Ectodermal cell (in vitro differentiated cells): ENCODE measurements around the gene ATP8A1.

Experiments used
- H3K27ac ChIP-seq: 2 replicates; pipeline ENCODE4 v1.7.0; 2013; ENCODE audit warnings: mild to moderate bottlenecking, low read depth, low read length; ENCODE audit not compliant: insufficient read depth, poor library complexity, severe bottlenecking
- H3K27me3 ChIP-seq: 2 replicates; pipeline ENCODE4 v1.7.0; 2013; ENCODE audit warnings: mild to moderate bottlenecking, low read length; ENCODE audit not compliant: insufficient read depth, control insufficient read depth, poor library complexity, severe bottlenecking
- H3K36me3 ChIP-seq: one replicate; pipeline ENCODE4 v1.7.0; 2013; ENCODE audit warnings: low read length; ENCODE audit not compliant: control insufficient read depth, insufficient read depth
- H3K4me1 ChIP-seq: one replicate; pipeline ENCODE4 v1.7.0; 2013; ENCODE audit warnings: low read length; ENCODE audit not compliant: control insufficient read depth, insufficient read depth
- H3K4me3 ChIP-seq: 2 replicates; pipeline ENCODE4 v1.7.0; 2013; ENCODE audit warnings: low read depth, low read length, control low read depth; ENCODE audit not compliant: insufficient read depth
- H3K9me3 ChIP-seq: 2 replicates; pipeline ENCODE4 v1.7.0; 2013; ENCODE audit warnings: mild to moderate bottlenecking, low read length, moderate library complexity; ENCODE audit not compliant: control insufficient read depth
- WGBS, 2 experiments: methylation state at CpG; one replicate each; pipeline ENCODE4 v1.1.7; 2013; ENCODE audit warnings: missing lambda C conversion rate in 2 of 2; 5-methylcytosine and 5-hydroxymethylcytosine counted together

The ATP8A1 gene

DNA sequence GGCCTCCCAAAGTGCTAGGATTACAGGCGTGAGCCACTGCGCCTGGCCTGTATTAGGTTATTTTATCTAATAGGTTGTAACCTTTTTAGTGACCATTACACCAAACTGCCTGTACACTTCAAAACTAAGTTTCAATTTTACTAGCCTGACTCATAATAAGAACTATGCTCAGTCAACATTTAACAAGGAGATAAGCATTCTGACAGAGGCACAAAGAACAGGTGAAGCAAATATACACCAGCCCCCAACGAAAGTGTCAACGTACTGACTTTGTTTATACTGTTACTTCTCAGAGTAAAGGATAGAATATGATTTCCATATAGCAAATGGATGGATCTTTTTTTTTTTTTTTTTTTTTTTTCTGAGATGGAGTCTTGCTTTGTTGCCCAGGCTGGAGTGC is 196.9 kb downstream of the ATP8A1 start:
- H3K36me3 ChIP-seq: no peaks in the 10 kb centered on the region
- WGBS, 2 experiments: 96 to 100% methylated on average over 2 to 4 of the region's 4 CpGs
- H3K27ac ChIP-seq: no peak overlapping the region
- H3K4me3 ChIP-seq: no peak overlapping the region
- H3K4me1 ChIP-seq: no peaks in the 10 kb centered on the region
- H3K9me3 ChIP-seq: no peaks in the 10 kb centered on the region
- H3K27me3 ChIP-seq: no peaks in the 10 kb centered on the region

DNA sequence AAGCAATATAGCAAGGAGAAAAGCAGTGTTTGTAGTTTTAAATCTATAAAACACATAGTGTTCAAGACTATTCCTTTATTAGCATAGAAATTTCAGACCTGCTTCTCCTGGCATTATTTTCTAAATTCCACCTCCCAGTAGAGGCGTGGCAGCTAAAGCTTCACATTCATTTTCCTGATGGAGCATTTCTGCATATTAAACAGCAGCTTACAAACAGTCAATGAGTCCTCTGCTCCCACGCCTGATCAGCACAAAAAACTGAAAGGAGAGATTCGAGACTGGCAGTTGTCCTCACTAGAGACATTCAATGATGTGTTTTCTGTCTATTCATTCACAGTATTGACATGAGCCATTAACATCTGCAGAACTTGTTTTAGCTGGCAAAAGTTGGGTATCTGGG is 198.2 kb downstream of the ATP8A1 start:
- Histone ChIP-seq H3K27ac (no peak overlapping the region), H3K4me1 (no peaks in the 10 kb centered on the region)

DNA sequence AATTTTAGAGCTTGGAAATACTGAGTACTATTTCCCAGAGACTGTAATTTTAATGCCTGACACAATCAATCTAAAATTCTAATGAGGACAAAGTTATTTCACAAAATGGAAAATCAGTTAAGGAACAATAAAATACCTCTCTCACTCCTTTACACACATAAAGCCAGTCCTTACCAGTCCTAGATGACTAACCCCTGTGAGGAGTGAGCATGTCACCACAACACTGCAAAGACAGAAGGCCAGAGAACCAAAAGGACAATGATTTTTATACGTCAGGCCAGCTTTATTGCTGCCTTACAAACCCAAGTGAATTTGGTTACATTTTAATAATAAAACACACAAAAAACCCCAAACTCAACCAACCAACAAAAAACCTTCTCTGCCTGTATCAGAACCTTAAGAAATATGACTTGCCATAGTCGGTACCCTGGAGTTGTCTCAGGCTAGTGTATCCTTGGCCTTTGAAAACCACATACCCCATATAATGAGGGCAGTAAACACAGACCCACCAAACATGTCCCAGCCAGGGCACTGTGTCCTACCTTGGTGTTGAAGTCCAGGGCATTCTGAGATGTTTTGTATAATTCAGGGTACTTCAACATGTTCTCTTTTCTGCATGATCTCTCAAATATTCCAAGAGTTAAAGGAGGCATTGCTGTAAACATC is 202.0 kb downstream of the ATP8A1 start:
- Histone ChIP-seq H3K27me3 (no peaks in the 10 kb centered on the region), H3K9me3 (no peaks in the 10 kb centered on the region), H3K4me3 (no peak overlapping the region), H3K4me1 (no peaks in the 10 kb centered on the region), H3K36me3 (no peaks in the 10 kb centered on the region), H3K27ac (no peak overlapping the region)
- 81% methylated on average over 2 of the region's 2 CpGs for WGBS, 2 experiments

More for the DNA sequence above, 198.2 kb downstream of the ATP8A1 start:
- 69 to 72% methylated on average over 3 of the region's 3 CpGs for WGBS, 2 experiments
- no peaks in the 10 kb centered on the region for H3K27me3 ChIP-seq
- H3K36me3 ChIP-seq: no peaks in the 10 kb centered on the region
- H3K4me3 ChIP-seq: no peak overlapping the region
- no peaks in the 10 kb centered on the region for H3K9me3 ChIP-seq

- H3K27ac ChIP-seq: peak overlapping the region; percentile 62
- WGBS, 2 experiments: 94% methylated on average over 1 of the region's 1 CpG
These were observed 203.3 kb downstream of the ATP8A1 start for GRCh38 chr4:42453612-42454011.

GRCh38 chr4:42452823-42453222 is 204.1 kb downstream of the ATP8A1 start:
- Histone ChIP-seq H3K36me3 (no peaks in the 10 kb centered on the region), H3K4me3 (no peak overlapping the region), H3K4me1 (no peaks in the 10 kb centered on the region), H3K27ac (no peak overlapping the region), H3K27me3 (no peaks in the 10 kb centered on the region), H3K9me3 (no peaks in the 10 kb centered on the region)
- 50 to 59% methylated on average over 3 of the region's 3 CpGs for WGBS, 2 experiments

More at GRCh38 chr4:42453612-42454011, 203.3 kb downstream of the ATP8A1 start:
- H3K36me3 ChIP-seq: no peaks in the 10 kb centered on the region
- no peaks in the 10 kb centered on the region for H3K4me1 ChIP-seq
- H3K9me3 ChIP-seq: no peaks in the 10 kb centered on the region
- no peaks in the 10 kb centered on the region for H3K27me3 ChIP-seq
- no peak overlapping the region for H3K4me3 ChIP-seq

- no peaks in the 10 kb centered on the region for H3K36me3 ChIP-seq
- H3K27ac ChIP-seq: no peak overlapping the region
- no peaks in the 10 kb centered on the region for H3K27me3 ChIP-seq
- 74 to 77% methylated on average over 5 of the region's 5 CpGs for WGBS, 2 experiments
- H3K4me3 ChIP-seq: no peak overlapping the region
- no peaks in the 10 kb centered on the region for H3K9me3 ChIP-seq
- no peaks in the 10 kb centered on the region for H3K4me1 ChIP-seq
These were observed 210.1 kb downstream of the ATP8A1 start for GRCh38 chr4:42446823-42447222.

GRCh38 chr4:42445038-42445437 is 211.9 kb downstream of the ATP8A1 start:
- 94 to 95% methylated on average over 5 of the region's 5 CpGs for WGBS, 2 experiments
- Histone ChIP-seq H3K4me1 (no peaks in the 10 kb centered on the region), H3K36me3 (no peaks in the 10 kb centered on the region), H3K4me3 (no peak overlapping the region), H3K27me3 (no peaks in the 10 kb centered on the region), H3K27ac (no peak overlapping the region), H3K9me3 (no peaks in the 10 kb centered on the region)

DNA sequence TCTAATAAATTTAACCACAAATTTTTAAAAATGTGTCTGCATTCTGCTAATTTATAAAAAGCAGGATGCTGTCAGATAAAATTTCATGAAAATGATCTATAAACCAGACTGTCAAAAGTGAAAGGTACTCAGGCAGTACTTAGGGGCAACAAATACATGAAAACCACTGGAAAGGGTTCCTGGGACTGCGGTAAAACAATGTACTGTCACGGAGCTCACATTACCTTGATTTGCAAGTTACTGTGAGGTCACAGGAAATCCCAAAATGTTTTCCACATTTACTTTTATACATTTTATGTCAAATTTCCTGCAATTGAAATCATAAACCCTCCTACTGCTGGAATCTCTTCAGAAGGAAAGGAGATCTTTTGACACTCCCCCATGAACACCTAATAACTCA is 214.3 kb downstream of the ATP8A1 start:
- Histone ChIP-seq H3K27me3 (no peaks in the 10 kb centered on the region), H3K4me3 (no peak overlapping the region), H3K36me3 (no peaks in the 10 kb centered on the region), H3K27ac (no peak overlapping the region), H3K4me1 (no peaks in the 10 kb centered on the region), H3K9me3 (no peaks in the 10 kb centered on the region)
- 92 to 96% methylated on average over 2 of the region's 2 CpGs for WGBS, 2 experiments

DNA sequence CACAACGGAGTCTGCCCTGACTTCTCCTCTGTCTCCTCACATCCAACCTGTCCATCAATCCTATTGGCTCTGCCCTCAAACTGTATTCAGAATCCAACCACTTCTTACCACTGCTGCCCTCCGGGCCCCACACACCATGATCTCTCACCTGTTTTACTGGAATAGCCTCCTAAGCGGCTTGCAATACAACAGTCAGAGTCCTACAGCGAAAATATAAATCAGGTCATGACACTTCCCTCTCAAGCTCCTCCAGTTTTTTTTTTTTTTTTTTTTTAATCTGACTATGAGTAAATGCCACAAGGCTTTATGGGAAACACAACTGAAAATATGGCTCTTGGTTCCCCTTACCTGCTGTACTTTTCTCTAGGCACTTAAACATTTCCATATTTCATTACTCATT is 216.8 kb downstream of the ATP8A1 start:
- H3K4me1 ChIP-seq: no peaks in the 10 kb centered on the region
- no peak overlapping the region for H3K27ac ChIP-seq
- no peak overlapping the region for H3K4me3 ChIP-seq
- H3K36me3 ChIP-seq: no peaks in the 10 kb centered on the region
- WGBS, 2 experiments: 95 to 97% methylated on average over 4 of the region's 4 CpGs
- H3K27me3 ChIP-seq: no peaks in the 10 kb centered on the region
- no peaks in the 10 kb centered on the region for H3K9me3 ChIP-seq

GRCh38 chr4:42436928-42437565 is 219.9 kb downstream of the ATP8A1 start:
- 91 to 94% methylated on average over 5 to 7 of the region's 7 CpGs for WGBS, 2 experiments
- H3K4me3 ChIP-seq: no peak overlapping the region
- no peak overlapping the region for H3K27ac ChIP-seq
- H3K9me3 ChIP-seq: no peaks in the 10 kb centered on the region
- H3K27me3 ChIP-seq: no peaks in the 10 kb centered on the region
- no peaks in the 10 kb centered on the region for H3K4me1 ChIP-seq
- no peaks in the 10 kb centered on the region for H3K36me3 ChIP-seq
